Stimulated activated CD8-positive, alpha-beta memory T cell treated with anti-CD3 and anti-CD28 coated beads, Interleukin-2, amount 100 ng/mL, for 1 hour (primary cell): ENCODE measurements around the gene CASK.

Experiments
- DNase-seq, 2 donors: peaks; one replicate each; pipeline ENCODE4 v3.0.0-alpha.2; 2020; ENCODE audit warnings: low read depth in 2 of 2

Gene CASK

DNA sequence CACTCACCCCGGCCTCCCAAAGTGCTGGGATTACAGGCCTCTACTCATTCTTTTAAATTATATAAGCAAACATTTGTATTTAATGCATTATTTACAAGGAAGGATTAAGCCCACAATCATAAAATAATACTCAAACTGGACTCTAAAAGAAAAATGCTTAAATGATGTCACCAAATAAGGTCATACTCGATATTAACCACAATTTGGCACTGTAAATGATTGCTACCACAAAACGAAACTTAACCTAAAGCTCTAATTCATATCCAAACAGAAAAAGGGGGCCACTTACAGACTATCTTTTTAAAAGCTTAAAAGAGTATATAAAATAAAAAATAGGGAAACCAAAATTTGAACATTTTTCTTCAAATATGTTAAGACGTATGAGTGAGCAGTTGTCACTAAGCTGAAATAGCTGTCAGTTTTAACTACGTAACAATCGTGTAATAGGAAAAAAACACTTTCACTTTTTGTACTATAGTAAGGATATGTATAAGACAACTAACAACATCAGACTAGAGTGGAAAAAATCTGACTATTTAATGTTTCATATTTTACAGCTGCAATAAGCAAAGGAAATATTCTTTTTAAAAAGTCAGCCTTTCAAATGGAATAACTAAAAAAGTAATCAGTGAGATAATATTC, 342.8 kb downstream of the CASK start:
- no peak for DNase-seq

DNA sequence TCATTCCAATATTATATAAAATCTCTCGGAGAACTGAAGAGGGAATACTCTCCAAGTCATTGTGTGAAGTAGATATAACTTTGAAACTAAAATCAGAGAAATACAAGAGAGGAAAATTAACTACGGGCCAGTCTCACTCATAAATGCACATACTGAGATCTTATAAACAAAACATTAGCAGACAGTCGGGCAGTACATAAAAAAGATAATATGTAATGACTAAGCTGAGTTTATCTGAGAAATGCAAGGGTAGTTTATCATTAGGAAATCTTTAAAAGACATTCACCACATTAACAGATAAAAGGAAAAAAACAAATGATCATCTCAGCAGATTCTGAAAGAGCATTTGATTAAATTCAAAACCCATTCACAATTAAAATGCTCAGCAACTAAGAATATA, 359.5 kb downstream of the CASK start:
- no peak for DNase-seq

DNA sequence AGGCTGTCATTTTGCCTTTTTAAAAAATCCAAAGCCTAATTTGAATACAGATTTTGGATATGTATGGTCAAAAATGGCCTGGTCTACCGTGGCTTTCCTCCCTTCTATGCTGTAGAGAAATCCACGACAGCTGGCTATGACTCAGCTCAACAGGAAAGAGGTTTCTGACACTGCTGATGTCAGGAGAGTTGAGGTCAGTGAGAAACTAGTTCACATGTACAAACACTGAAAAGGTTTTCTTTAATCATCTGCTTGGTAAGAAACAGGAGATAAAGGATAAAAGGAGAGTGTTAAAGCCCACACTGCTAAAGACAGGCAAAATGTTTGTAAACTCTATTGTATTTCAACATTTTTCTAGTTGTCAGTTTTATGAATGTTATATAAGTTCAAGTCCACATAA, 362.3 kb downstream of the CASK start:
- peak in 1 of 2 donors; percentile 2 for DNase-seq

DNA sequence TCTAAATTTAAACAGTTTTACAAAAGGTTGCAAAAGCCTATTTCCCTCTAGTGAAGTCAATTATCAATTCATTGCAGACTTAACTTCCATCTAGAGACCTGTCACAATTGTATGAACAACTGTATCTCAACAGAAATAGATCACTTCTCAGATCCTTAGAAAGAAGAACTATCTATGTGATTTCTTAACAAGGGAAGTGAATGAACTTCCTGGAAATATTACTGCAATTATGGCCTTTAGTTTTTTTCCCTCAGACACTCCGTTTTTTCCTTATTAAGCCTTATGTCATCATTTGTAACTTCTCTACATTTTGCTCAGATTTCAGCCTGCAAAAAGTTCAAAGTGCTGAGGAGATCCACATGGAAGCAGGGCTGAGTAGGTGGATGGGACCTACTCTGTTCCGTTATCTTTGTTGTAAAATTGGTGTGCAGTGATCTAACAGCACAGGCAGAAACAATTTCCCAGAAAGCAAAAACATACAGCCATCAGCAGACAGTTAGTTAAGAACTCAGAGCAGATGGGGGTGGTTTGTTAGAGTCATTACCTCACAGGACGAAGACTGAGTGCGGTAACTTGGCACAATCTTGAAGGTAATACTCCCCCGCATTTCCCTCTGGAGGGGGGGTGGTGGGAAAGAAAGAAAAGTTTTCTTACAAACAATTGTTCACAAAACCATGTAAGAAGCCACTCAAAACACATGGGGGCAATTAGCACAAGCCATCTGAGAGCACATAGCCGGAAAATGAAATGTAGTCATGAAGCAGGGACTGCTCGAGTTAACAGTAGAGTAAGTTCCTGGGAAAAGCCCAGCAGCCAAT, 363.9 kb downstream of the CASK start:
- peak in 1 of 2 donors; percentile 2 for DNase-seq

DNA sequence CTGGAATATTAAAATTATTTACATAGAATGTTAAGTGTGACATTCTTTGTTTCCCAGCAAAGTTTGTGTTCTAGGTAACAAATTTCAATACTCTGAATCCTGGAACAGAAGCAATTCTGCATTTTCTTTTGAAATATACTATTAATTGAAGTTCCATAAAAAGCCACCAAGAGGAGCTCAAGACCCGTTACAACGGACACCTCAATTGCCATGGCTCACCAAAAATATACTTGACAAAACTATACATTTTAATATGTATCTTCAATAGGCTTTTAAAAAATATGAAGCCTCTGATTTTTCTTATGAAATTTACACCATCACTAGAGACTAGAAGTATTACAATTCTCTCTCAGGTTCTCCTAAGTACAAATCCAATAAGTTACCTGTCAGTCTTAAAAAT, 364.8 kb downstream of the CASK start:
- no peak for DNase-seq

DNA sequence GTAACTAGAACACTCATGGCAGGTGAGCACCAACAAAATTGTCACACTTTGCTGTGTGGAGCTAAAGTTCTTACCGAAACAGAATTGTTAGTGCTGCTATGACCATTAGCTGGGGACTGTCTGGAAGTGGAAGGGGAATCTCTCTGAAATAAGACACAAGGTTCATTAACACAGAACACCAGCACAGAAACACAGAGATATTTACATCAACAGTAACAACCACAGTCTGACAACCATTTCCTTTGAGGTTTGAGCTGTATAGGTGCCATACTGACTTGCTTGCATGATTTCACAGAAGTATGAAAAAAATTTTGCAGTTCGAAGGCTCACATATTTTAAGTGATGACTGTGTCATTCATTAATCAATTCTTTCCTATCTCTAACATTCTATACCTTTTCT, 366.4 kb downstream of the CASK start:
- no peak for DNase-seq

DNA sequence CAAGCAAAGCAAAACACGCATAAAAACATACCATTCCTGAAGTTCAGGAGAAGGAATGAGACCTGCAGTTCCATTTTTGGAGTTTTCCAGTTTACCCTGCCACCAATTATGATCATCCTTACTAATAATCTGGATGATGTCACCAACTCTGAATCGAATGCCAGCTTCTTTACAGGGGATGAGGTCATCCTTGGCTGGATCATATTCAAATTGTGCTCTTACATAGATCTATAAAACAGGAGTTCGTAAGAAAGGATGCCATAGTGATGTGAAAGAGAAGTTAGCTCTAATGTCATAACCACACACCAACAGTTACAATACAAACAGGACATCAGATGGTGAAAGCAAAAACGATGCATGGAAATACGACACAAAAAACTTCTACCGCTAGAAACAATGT, 369.7 kb downstream of the CASK start:
- DNase-seq = no peak

DNA sequence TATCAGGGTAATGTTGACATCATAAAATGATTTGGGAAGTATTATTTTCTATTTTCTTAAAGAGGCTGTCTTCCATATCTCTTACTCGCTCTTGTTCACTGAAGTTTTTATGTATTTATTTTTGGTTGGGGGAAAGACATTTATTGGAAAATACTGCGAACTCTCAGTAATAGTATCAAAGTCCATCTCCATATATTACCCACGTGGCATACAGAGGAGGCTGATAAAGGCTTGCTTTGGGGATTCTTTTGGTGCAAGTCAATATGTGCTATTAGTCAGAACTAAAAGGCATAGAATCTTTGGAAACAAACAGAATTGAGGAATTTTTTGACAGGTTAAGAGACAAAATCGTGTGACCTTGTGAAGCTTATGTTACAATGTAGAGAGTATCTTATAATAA, 374.9 kb downstream of the CASK start:
- DNase-seq = no peak

DNA sequence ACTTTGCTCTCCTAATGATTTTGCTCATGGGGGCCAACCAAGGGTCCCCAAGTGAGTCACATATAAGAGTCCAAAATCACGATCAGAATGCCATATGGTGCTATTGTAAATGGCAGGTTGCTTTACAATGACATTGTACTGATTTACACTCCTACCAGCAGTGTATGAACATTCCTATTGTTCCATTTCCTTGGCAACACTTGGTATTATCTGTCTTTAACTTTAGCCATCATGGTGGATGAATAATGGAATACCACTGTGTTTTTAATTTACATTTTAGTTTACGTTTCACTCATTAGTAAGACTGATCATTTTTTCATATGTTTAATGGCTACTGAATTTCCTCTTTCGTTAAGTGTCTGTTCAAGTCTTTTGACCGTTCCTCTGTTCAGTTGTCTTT, 379.7 kb downstream of the CASK start:
- DNase-seq = no peak

DNA sequence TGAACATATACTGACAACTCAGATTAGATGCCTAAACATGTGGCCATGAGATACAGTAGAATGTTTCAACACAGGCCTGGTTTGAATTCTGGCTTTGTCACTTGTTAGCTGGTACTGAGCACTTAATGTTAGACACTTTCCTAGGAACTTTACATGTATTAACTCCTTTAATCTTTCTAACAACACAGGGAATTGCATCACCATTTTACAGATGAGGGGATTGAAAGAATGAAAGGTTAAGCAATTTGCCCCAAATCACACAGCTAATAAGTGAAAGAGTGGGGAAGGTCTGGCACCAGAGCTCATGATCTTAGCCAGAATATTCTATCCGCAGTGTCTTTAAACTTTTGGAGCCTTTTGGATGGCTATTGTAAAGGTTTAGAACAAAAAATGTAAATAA, 380.3 kb downstream of the CASK start:
- no peak for DNase-seq

DNA sequence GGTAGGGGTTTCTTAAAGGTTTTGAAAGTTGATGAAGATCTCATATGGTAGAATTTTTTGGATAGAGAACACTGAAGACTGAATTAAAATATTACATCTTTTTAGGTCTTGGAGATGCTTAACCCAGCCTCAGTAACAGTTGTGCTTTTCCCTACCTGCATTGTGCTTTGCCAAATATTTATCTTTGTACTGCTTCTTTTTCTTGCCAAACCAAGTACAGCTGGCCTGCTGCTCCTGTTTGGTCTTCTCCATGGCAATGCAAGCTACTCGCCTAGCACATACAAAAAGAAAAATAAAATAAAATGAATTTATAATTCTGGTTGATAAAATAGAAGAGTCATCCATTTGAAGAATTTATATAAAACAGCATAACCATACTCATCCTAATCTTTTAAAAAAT, 380.8 kb downstream of the CASK start:
- no peak for DNase-seq

DNA sequence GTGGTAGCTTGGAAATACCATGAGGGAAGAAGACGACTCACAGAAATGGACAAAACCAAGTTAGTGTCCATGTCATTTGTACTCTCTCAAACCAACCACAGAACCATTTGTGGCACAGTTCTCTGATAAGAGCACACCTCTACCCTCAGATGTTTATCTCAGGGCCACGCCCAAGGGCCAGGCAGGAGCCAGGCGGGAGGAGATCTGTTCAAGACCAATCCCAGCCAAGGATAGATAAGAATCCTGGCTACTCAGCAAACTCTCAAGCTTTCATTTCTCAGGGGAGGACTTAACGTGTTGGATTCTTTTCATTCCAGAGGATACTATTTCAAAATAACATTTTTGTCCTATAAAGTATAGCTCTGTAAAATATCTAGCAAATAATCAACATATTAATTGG, 381.2 kb downstream of the CASK start:
- DNase-seq = no peak

DNA sequence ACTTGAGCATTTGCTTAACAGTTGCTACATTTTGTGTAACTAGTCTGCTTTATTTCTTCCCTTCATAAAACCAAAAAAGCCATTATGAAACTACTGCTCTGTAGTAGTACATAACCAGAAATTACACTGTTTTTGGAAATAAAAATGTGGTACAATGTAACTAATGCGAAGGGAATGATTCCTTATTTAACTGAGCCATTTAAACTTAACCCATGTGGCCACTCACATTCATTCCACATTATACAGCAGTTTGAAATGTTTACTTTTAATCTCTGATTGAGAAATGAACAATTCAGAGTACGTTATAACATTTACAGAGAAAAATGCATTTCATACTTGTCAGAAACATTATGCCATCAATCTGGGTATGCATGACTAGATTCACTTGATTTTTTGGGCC, 382.0 kb downstream of the CASK start:
- no peak for DNase-seq

DNA sequence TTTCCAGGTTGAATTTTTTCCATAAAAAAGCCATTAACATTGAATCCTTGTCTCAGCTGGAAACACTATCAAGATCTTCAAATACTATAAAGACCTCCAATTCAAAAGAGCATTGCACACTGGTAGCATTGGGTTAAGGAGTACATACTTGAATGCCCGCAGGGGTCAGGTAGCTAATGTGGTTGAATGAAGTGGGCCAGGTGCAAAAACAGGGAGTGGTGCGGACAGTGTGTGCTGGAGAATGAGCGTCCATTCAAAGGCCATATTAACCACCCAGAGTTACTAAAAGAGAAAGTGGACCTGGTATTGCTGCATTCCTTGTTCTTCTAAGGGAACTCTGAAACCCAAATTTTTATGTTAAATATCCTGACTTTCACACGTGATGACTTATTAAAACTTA, 384.6 kb downstream of the CASK start:
- DNase-seq = no peak

DNA sequence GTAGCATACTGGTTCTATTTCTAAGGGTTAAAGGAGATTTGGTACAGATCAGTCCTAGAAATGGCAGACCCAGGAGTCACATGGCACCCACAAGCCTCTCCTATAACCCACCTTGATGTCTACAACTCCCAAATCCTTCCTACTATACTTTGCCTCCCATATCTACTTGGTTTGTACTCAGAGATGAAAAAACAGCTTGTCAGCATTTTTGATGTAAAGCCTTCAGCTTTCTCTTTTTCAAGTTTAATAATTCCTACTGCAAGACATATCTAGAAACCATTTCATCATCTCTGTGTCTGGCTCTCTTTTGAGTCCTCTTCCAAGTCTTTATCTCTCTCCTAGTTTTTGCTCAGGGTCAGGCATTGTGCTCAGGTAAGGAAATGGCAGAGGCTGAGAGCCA, 393.3 kb downstream of the CASK start:
- DNase-seq = no peak

DNA sequence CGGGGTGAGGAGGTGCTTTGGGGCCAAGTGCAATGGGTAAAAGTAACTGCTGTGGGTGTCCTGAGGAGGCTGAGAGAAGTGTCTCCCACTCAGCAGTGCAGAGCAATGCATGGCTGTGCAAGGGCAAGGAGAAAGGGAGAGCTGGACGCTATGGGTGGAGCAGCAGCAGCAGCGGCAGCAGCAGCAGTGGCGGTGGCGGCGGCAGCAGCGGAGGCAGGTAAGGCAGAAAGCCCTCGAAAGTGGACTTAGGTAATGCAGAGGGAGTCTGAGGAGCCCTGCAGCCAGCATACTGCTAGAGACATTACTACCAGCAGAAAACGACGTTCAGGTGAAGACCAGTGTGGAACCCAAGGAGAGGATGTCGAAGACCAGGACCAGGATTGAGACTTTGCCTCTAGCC, 394.1 kb downstream of the CASK start:
- DNase-seq = no peak

DNA sequence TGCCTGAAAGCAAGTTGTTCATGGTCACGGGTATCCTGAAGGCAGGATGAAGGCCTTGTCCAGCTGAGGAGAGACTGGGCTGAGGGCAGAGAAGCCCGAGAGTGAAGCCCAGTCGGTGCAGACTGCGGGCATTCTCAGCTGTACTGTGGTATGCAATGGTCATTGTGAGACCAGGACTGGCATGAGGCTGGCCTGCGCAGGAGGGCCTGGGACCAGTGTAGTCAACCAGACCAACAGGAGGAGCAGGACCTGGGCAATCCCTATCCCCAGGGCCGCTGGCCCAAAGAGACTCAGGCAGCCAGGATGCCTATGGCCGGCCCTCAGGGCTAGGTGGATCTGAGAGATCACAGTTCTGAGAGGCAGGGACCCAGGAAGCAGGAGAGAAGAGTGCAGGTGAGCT, 394.6 kb downstream of the CASK start:
- DNase-seq = no peak

DNA sequence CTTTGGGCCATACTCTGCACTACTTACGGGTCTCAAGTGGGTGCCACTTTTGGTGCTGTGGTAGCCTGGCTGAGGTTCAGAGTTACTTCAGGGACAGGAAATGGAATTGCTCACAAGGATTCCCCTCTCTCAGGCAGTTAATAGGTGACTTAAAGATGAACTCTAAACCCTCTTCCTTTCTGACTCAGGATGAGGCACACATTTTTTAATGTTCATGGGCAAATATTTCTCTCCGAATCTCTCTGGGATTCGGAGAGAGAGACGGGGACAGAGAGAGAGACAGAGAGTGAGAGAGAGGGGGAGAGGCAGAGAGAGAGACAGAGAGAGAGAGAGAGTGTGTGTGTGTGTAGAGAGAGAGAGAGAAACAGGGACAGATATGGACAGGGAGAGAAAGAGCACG, 396.4 kb downstream of the CASK start:
- no peak for DNase-seq

DNA sequence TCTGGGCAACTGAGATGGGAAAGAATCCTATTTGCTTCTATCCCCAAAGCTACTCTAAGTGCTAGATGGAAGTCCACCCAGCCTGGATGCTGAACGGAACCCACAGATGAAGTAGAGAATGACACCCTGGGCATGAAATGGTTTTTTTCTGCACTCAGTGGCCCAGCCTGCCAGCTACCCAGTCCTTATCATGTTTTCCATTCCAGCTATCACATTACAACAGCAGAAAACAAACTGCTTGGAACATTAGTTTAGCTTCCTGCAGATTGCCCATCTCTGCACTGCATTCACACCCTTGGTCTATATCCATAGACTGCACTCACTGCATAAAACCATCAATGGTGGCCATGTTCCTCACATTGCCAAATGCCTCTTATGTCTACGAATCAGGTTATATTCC, 397.1 kb downstream of the CASK start:
- DNase-seq = no peak

DNA sequence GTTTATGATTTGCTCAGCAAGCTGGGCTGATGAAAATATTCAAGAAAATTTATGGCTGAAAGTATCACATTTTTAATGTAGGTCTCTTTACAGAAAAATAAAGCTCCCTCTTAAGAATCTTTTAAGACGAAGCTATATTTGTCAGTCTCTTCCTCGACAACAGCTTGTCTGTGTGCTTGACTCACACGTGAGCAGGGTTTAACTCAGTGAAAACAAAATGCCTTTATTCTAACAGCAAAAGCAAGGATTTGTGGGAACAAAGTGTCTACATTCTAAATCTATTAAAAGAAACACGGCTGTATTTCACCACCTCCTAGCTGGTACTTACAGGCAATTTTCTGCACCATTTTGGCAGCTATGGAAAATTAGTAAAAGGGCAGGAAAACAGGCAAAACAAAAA, 400.7 kb downstream of the CASK start:
- no peak for DNase-seq

DNA sequence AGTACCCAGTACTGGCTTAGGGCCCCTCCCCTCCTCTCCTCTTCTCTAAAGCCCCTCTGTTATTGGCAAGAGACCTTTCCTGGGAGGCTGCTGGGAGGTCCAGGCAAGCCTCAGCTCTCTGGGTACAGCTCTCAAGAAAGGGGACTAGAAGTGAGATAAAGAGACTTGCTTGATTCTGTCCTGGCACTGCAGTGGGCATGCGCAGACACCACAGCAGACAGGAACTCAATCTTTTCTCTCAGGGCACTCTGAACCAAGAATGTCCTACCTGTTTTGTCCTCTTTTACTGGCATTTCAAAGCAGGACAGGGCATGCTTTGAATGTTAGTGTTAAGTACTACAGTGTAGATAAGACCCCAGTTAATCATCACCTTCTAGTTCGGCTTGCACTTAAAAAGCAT, 401.3 kb downstream of the CASK start:
- no peak for DNase-seq

DNA sequence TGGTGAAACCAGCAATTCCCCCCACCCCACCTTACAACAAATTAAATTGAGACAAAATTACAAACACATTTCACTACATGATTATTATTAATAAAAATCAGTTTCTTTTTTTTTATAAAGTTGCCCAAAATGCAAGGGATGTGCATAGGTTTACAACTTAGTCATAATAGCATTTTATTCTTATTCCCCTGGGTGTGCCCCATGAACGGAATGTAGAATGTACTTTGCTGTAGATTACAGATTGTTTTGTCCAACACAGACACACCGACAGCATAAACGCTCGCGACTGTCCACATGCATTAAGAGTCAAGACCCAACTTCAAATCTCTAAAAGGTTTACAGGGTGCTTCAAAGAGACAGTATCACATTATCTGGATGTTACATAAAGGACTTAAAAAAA, 403.9 kb downstream of the CASK start:
- DNase-seq = no peak

DNA sequence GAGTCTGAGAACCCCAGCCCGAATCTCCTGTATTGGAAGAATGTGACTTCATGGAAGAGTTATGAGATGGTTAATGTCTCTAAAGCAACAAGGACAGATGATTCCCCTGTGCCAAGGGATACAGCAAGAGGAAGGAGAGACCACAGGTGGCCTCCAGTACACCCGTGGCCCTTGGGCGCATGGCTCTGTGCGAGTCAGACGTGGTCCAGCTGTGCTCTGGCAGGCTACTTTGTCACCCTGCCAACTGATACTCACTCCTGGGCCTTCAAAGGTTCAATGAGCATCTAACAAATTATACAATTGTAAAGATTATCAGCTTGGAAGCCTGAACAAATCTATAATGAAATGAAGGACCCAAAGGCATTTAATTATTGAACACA, 404.5 kb downstream of the CASK start:
- DNase-seq = no peak
